Measurements from ENCODE around the gene GPR155.

DNA sequence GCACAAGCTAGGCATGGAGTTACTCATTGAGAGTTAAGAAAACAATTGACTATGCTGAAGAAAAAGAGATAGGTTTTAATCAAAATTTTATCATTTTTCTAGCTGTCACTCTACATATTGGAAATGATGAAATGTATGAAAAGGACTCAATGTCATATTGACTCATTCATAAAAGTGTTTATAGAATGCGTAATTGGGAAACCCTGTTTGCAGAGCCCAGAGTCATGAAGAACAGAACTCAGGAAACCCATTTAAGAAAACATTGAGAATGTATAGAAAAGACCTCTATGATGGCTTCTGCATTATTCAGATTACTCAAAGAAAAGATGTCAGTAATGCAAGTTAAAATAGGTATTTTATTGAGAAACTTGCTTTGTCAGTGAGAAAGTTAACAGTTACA, 54.9 kb downstream of the GPR155 start:
- TF ChIP-seq ZNF274 (IDR thresholded peaks at IDR 0.05; ENCODE audit: low read depth, low read length), result no peak
- no peak for TF ChIP-seq SUZ12 (IDR thresholded peaks at IDR 0.05; ENCODE audit: extremely low read depth, insufficient read depth, insufficient read length)
